HG02571 (cell line): ENCODE measurements around the gene ERC1.
"Not testable (repeated sequence)": the region's sequence is repeated elsewhere in the genome, so short reads cannot be mapped to it uniquely, and the experiment has no call there.

ENCODE experiments used
- ATAC-seq: cut with Tn5 transposase; IDR thresholded peaks from one replicate; pipeline ENCODE4 v1.9.1; 2021; ENCODE audit warnings: mild to moderate bottlenecking, moderate library complexity; ENCODE audit not compliant: unreplicated experiment

The ERC1 gene

GRCh38 chr12:1217191-1217949, 226.3 kb downstream of the ERC1 start:
- ATAC-seq, result no peak

GRCh38 chr12:1218369-1218768, 227.3 kb downstream of the ERC1 start:
- no peak for ATAC-seq

DNA sequence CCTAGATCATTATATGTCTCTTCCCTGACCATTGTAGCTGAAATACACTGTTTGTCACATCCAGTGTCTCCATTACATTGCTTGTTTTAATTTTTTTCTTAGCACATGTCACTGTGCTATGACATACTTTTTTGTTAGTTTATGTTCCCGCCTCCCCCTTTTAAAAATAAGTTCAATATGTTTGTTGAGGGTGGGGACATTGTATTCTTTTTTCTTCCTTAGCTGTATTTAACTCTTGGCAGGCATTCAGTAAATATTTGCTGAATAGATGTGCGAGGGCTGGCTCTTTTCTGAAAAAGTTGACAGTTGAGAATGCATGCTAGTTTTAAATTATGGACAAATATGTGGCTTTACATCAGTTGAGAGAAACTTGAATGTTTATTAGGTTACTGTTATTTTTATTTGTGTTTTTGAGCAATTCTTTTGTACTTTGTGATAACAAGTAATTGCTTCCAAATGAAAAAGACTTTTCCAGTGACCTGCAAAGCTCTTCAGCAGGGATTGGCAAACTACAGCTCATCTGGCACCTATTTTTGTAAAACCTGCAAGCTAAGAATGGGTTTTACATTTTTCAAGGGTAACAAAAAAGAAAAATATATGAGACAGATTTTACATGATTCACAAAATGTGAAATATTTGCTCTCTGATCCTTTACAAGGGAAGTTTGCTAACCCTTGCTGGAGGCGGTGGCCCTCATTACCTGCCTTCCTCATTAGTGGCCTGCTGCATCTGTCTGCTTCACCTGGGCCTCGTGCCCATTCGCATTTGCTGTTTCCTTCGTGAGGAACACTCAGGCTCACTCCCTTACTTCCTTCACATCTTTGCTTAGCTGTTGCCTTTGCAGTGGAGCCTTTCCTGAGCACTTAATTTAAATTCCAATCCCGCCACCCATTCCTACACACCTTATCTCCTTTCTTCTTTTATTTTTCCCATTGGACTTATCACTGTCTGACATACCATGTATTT, 229.4 kb downstream of the ERC1 start:
- no peak for ATAC-seq

- ATAC-seq, result no peak
Observed at GRCh38 chr12:1222858-1223639, 232.0 kb downstream of the ERC1 start.

GRCh38 chr12:1226951-1227350, 235.9 kb downstream of the ERC1 start:
- no peak for ATAC-seq

- no peak for ATAC-seq
Observed at GRCh38 chr12:1234073-1234472, 243.1 kb downstream of the ERC1 start.

DNA sequence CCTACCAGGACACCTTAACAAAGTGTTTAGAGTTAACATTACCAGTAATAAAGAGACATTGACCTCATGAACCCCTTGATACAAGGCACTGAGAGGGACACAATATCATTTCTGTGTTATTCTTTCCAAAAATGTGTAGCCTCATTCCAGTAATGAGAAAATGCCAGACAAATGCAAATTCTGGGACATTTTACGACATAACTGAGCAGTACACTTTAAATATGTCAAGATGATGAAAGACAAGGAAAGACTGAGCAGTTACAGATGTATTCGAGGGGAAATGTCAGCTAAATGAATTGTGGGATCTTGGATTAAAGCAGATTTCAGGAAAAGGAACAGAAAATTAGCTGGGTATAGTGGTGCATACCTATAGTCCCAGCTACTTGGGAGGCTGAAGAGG, 255.6 kb downstream of the ERC1 start:
- no peak for ATAC-seq

DNA sequence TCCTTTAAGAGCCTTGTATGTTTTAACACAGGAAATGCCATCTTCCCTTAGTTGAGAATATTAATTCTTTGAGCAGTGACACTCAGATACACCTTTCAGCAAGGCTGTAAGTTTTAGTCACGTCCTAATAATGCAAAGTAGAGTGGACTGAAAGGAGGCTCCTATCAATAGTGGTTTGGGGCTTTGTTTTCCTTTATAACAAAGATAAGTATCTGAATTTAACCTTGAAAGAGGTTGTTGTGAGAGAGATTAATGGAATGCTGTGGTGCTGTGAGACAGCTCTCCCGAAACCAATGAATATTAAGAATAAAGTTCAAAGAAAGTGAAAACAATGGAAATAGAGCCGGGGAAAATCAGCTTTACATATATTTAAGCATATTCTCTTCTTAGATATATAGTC, 259.6 kb downstream of the ERC1 start:
- no peak for ATAC-seq

DNA sequence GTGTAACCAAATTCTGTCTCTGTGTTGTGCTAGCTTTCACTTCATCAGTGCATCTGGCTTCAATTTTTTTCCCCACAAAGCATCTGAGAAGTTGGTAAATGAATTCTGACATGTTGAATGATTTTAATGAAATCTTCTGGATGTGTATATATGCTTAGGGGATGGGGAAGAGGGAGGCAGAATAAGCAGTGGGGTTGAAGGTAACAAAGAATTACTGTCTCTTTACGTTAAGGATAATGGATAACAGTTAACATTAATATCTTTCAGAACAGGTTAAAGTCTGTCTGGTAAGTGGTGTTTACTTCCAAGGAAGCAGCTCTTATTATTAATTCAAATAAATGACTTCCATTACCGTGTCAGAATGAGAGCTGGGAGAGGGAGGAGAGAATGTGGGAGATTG, 261.7 kb downstream of the ERC1 start:
- no peak for ATAC-seq

GRCh38 chr12:1255125-1255524, 264.1 kb downstream of the ERC1 start:
- not testable (repeated sequence) for ATAC-seq

GRCh38 chr12:1255854-1256253, 264.8 kb downstream of the ERC1 start:
- ATAC-seq, result not testable (repeated sequence)

DNA sequence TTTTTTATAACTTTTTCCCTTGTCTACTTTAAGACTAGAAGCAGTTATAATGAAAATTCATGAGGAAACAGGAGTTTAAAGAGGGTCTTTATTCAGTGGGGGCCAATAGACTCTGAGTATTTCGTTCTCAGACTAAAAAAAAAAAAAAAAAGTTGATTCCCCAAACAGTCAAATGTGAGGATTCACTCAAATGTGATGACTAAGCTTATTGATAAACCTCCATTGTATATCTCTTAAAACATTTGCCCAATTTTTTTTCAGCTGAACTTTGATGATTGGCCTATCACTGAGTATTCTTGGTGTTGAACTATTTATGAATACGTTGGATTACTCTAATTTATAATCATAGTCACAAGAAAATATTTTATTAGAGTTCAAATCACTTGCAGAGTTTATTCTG, 265.3 kb downstream of the ERC1 start:
- ATAC-seq, result no peak

DNA sequence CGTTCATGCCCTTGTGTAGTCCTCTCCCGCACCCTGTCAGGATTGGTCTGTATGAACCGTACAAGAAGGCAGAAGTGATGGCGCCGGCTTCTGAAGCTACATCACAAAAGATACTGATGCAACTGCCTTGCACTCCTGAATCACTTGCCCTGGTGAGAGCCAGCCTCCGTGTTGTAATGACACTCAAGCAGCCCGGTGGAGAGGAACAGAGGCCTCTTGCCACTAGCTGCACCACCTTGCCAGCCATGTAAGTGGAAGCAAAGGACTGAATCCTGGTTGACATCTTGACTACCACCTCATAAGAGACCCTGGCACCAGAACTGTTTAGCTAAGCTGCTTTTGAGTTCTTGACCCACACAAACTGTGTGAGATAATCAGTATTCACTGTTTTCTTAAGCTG, 266.0 kb downstream of the ERC1 start:
- ATAC-seq, result no peak

GRCh38 chr12:1262011-1262410, 271.0 kb downstream of the ERC1 start:
- no peak for ATAC-seq

- no peak for ATAC-seq
Observed at GRCh38 chr12:1267243-1267642, 276.2 kb downstream of the ERC1 start.

DNA sequence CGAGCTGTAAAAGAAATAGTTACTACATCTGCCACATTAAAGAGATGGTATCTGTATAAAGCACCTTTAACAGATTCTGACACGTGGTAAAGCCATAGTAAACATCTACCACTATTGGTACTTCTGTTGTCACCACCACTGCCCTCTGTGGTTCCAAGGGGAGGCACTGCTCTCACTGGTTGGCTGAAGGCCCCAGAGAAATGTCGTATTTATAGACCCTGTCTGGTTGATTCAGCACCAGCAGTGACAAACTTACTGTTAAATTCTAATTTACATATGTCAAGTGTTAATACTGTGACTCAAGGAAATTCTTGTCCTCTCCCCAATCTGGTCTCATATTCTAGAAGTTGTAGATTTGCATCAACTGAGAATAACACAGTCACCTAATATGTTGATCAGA, 281.1 kb downstream of the ERC1 start:
- no peak for ATAC-seq

DNA sequence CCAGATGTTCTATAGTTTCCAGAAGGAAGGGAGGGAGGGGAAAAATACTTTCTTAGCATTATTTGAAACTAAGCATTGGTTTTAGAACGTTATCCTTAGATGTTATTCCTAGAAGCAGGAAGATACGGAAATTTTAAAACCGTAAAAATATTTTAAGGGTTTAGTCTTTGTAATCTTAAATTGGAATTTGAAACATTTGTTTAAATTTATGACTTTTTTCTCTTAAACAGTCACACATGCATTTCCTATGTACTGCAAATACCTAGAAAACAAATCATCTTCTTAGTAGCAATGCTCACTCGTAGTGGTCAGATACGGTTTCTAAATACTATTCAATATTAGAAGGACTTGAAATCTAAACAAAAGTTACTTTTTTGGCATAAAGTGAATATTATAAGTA, 282.0 kb downstream of the ERC1 start:
- no peak for ATAC-seq

DNA sequence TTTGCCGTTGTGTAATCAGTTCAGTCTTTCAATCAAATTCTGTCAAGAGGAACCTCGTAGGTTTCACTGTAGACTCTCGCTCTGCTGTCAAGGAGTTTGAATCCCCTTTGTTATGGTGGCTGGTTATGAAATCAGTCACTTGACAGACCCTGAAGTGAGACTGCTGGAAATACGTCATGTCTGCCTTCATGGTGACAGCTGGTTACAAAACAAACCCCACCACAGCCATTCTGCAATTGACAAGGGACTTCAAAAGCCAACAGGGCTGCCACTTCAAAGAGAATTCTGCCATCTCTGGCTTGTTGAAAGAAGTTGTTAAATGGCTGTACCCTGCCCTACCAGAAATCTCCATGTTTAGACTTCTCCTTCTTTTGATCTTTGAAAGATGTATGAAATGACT, 286.9 kb downstream of the ERC1 start:
- no peak for ATAC-seq

GRCh38 chr12:1279050-1279449, 288.0 kb downstream of the ERC1 start:
- no peak for ATAC-seq

- ATAC-seq, result no peak
Observed at GRCh38 chr12:1280059-1280458, 289.0 kb downstream of the ERC1 start.

DNA sequence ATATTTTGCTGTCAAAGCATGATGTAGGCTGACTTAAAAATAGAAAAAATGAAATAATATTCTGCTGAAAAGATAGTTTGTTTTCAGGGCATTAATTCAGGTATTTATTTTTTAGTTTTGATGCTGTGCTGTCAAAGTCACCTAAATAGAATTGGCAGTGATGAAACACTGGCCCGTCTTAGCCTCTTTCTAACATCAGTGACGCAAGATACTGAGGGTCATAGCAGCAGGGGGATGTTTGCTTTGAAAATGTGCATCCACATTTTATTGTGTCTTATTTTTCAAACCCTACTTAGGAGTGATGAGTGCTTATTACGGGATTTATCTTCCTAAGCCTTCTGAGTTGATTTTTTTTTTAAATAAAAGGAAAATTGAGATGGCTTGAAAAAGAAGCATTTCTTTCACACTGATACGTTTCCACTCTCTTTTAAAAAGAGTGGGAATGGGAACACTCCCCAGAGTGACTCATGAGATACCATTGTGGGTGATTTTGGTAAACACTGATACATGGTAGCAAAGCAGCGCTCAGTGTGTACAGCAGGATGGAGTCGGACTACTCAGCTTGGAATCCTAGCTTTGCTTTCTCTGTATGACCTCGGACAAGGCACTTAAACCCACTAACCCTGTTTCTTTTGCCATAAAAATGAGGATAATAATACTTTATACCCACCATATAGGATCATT, 290.8 kb downstream of the ERC1 start:
- no peak for ATAC-seq
